GM23338 (cell line): ENCODE data around the gene PARD3. TPM values are rescaled to one million over a fixed set of nuclear protein-coding genes. Genes with fewer than 3 reads are reported as not detected.

ENCODE experiments used
- ATAC-seq: fragments of 200-7000 bp; cut with Tn5 transposase; 3 replicates; pipeline ENCODE4 v1.9.1; 2020
- DNase-seq: peaks from one replicate; pipeline ENCODE4 v3.0.0-alpha.2; 2015; ENCODE audit warnings: low spot score
- H2AFZ ChIP-seq: fragments of 200-600 bp; sonication (generic); 2 replicates; pipeline ENCODE4 v1.8.0; 2016; ENCODE audit warnings: antibody characterized with exemption, mild to moderate bottlenecking, moderate library complexity
- H3F3A ChIP-seq: fragments of 200-600 bp; sonication (generic); replicated peaks from 2 replicates; pipeline ENCODE4 v1.8.0; 2017; ENCODE audit warnings: antibody characterized with exemption, mixed run types, low read depth
- H3K27ac ChIP-seq: fragments of 200-600 bp; sonication (generic); 2 replicates; pipeline ENCODE4 v1.6.1; 2016; ENCODE audit warnings: low read depth
- H3K27me3 ChIP-seq: fragments of 200-600 bp; sonication (generic); 2 replicates; pipeline ENCODE4 v1.8.0; 2016; ENCODE audit warnings: mild to moderate bottlenecking, mixed run types, moderate library complexity; ENCODE audit not compliant: insufficient read depth
- H3K36me3 ChIP-seq: fragments of 200-600 bp; sonication (generic); 2 replicates; pipeline ENCODE4 v1.8.0; 2016; ENCODE audit warnings: mild to moderate bottlenecking; ENCODE audit not compliant: insufficient read depth
- H3K4me1 ChIP-seq: fragments of 200-600 bp; sonication (generic); 2 replicates; pipeline ENCODE4 v1.8.0; 2016; ENCODE audit warnings: mild to moderate bottlenecking, moderate library complexity; ENCODE audit not compliant: insufficient read depth
- H3K4me2 ChIP-seq: fragments of 200-600 bp; sonication (generic); 2 replicates; pipeline ENCODE4 v1.7.1; 2017; ENCODE audit warnings: mixed run types
- H3K4me3 ChIP-seq: fragments of 200-600 bp; sonication (generic); 2 replicates; pipeline ENCODE4 v1.6.1; 2016; ENCODE audit warnings: mixed run types
- H3K79me2 ChIP-seq: fragments of 200-600 bp; sonication (generic); replicated peaks from 2 replicates; pipeline ENCODE4 v1.8.0; 2017; ENCODE audit warnings: mild to moderate bottlenecking; ENCODE audit not compliant: insufficient read depth
- H3K9me2 ChIP-seq: fragments of 200-600 bp; sonication (generic); 2 replicates; pipeline ENCODE4 v1.8.0; 2017; ENCODE audit not compliant: insufficient read depth
- H4K20me1 ChIP-seq: fragments of 200-600 bp; sonication (generic); replicated peaks from 2 replicates; pipeline ENCODE4 v1.8.0; 2017; ENCODE audit warnings: mild to moderate bottlenecking; ENCODE audit not compliant: insufficient read depth
- H3K27ac Mint-ChIP-seq: 2 replicates; pipeline ENCODE4 v1.8.0; 2020; ENCODE audit warnings: inconsistent platforms, mild to moderate bottlenecking, moderate library complexity, mixed read lengths
- H3K27me3 Mint-ChIP-seq: 3 replicates; pipeline ENCODE4 v1.8.0; 2022; ENCODE audit warnings: low read depth, mild to moderate bottlenecking, moderate library complexity, mixed read lengths, inconsistent platforms; ENCODE audit not compliant: insufficient read depth, poor library complexity
- H3K36me3 Mint-ChIP-seq: 3 replicates; pipeline ENCODE4 v1.8.0; 2021; ENCODE audit warnings: low read depth, mild to moderate bottlenecking, inconsistent platforms, moderate library complexity, mixed read lengths
- H3K4me1 Mint-ChIP-seq: 3 replicates; pipeline ENCODE4 v1.8.0; 2020; ENCODE audit warnings: mild to moderate bottlenecking, inconsistent platforms, mixed read lengths
- H3K4me3 Mint-ChIP-seq: 3 replicates; pipeline ENCODE4 v1.8.0; 2021; ENCODE audit warnings: moderate library complexity, mild to moderate bottlenecking, inconsistent platforms, mixed read lengths
- H3K9me3 Mint-ChIP-seq: 3 replicates; pipeline ENCODE4 v1.8.0; 2020; ENCODE audit warnings: moderate library complexity, mild to moderate bottlenecking, inconsistent platforms, mixed read lengths
- CREB1 ChIP-seq: fragments of 250-450 bp; sonication (Bioruptor Pico); IDR thresholded peaks from 2 replicates; pipeline ENCODE4 v1.5.0; 2020; ENCODE audit warnings: low read depth, mild to moderate bottlenecking, moderate library complexity
- CTCF ChIP-seq, 2 experiments: fragments of 200-600 bp in 1 of 2; sonication (generic) in 1 of 2; conservative IDR thresholded peaks; 2 replicates each; pipeline versions ENCODE4 v1.5.1 to v1.6.1; 2016 to 2017; ENCODE audit warnings: antibody characterized with exemption in 2 of 2, low read depth in 2 of 2, mild to moderate bottlenecking in 2 of 2, moderate library complexity in 1 of 2
- EZH2 ChIP-seq: fragments of 200-600 bp; sonication (generic); IDR thresholded peaks from one replicate; pipeline ENCODE4 v1.8.0; 2017; ENCODE audit warnings: antibody characterized with exemption, mild to moderate bottlenecking, low read depth; ENCODE audit not compliant: unreplicated experiment
- EZH2phosphoT487 ChIP-seq: fragments of 200-600 bp; sonication (generic); IDR thresholded peaks from one replicate; pipeline ENCODE4 v1.8.1; 2018; ENCODE audit warnings: antibody characterized with exemption; ENCODE audit not compliant: unreplicated experiment
- JUNB ChIP-seq: IDR thresholded peaks from one replicate; pipeline ENCODE4 v1.6.1; 2016; ENCODE audit warnings: antibody characterized with exemption; ENCODE audit not compliant: unreplicated experiment
- NANOG ChIP-seq: IDR thresholded peaks from 2 replicates; pipeline ENCODE4 v1.6.1; 2016; ENCODE audit warnings: antibody characterized with exemption, borderline replicate concordance
- POLR2AphosphoS5 ChIP-seq: IDR thresholded peaks from 2 replicates; pipeline ENCODE4 v1.6.1; 2016; ENCODE audit warnings: antibody characterized with exemption, low read depth
- STAT1 ChIP-seq: IDR thresholded peaks from one replicate; pipeline ENCODE4 v1.6.1; 2016; ENCODE audit warnings: antibody characterized with exemption; ENCODE audit not compliant: unreplicated experiment
- ZNF114 ChIP-seq: fragments of 250-450 bp; sonication (Bioruptor Pico); IDR thresholded peaks from 2 replicates; pipeline ENCODE4 v1.5.0; 2020; ENCODE audit warnings: mild to moderate bottlenecking, moderate library complexity
- ZNF331 ChIP-seq: fragments of 250-450 bp; sonication (Bioruptor Pico); IDR thresholded peaks from 2 replicates; pipeline ENCODE4 v1.5.0; 2020; ENCODE audit warnings: low read depth, mild to moderate bottlenecking, moderate library complexity
- polyA plus RNA-seq: library from polyadenylated mRNA; unstranded; fragments of >200 nt; fragmentation: Nextera tagmentation; extraction: Ambion mirVana; gene quantifications from 2 replicates; pipeline ENCODE4 v1.2.1, GENCODE V29; 2016
- total RNA-seq: library from RNA; depleted of rRNA; stranded (reverse); fragments of >200 nt; shearing (Covaris generic); gene quantifications from 2 replicates; pipeline ENCODE4 v1.2.3, GENCODE V29; 2014
- TF ChIP-seq, protein P1 (sequence below): fragments of 250-450 bp; sonication (Bioruptor Pico); IDR thresholded peaks from 2 replicates; pipeline ENCODE4 v1.5.0; 2020; ENCODE audit warnings: mild to moderate bottlenecking, moderate library complexity
- TF ChIP-seq, protein P2 (sequence below): IDR thresholded peaks from one replicate; pipeline ENCODE4 v1.6.1; 2018; ENCODE audit warnings: antibody characterized with exemption; ENCODE audit not compliant: unreplicated experiment
- TF ChIP-seq, protein P3 (sequence below): IDR thresholded peaks from 2 replicates; pipeline ENCODE4 v1.6.1; 2016; ENCODE audit warnings: antibody characterized with exemption

Gene PARD3
- total and polyA plus RNA-seq, 2 experiments from 2014 or later: 30.2 to 51.4 TPM

GRCh38 chr10:34181553-34182300, 633.4 kb downstream of the PARD3 start:
- Mint-ChIP-seq H3K9me3 (no peaks in the 10 kb centered on the region), H3K36me3 (no peaks in the 10 kb centered on the region), H3K4me3 (no peak overlapping the region), H3K4me1 (peaks cover 84% of the 10 kb centered on the region), H3K27ac (no peak overlapping the region), H3K27me3 (peaks cover 8% of the 10 kb centered on the region)
- H3K79me2 ChIP-seq: no peaks in the 10 kb centered on the region
- H3F3A ChIP-seq: 0 out of 2 replicates have a peak, but pooled peaks cover 7% of the 10 kb centered on the region
- no peak for TF ChIP-seq ZNF331 (CRISPR knock-in tag)
- no peak for TF ChIP-seq CTCF (conservative IDR thresholded peaks at IDR 0.05; ENCODE audit: low read depth in 2 of 2)
- TF ChIP-seq EZH2phosphoT487: no peak
- TF ChIP-seq, protein P1, sequence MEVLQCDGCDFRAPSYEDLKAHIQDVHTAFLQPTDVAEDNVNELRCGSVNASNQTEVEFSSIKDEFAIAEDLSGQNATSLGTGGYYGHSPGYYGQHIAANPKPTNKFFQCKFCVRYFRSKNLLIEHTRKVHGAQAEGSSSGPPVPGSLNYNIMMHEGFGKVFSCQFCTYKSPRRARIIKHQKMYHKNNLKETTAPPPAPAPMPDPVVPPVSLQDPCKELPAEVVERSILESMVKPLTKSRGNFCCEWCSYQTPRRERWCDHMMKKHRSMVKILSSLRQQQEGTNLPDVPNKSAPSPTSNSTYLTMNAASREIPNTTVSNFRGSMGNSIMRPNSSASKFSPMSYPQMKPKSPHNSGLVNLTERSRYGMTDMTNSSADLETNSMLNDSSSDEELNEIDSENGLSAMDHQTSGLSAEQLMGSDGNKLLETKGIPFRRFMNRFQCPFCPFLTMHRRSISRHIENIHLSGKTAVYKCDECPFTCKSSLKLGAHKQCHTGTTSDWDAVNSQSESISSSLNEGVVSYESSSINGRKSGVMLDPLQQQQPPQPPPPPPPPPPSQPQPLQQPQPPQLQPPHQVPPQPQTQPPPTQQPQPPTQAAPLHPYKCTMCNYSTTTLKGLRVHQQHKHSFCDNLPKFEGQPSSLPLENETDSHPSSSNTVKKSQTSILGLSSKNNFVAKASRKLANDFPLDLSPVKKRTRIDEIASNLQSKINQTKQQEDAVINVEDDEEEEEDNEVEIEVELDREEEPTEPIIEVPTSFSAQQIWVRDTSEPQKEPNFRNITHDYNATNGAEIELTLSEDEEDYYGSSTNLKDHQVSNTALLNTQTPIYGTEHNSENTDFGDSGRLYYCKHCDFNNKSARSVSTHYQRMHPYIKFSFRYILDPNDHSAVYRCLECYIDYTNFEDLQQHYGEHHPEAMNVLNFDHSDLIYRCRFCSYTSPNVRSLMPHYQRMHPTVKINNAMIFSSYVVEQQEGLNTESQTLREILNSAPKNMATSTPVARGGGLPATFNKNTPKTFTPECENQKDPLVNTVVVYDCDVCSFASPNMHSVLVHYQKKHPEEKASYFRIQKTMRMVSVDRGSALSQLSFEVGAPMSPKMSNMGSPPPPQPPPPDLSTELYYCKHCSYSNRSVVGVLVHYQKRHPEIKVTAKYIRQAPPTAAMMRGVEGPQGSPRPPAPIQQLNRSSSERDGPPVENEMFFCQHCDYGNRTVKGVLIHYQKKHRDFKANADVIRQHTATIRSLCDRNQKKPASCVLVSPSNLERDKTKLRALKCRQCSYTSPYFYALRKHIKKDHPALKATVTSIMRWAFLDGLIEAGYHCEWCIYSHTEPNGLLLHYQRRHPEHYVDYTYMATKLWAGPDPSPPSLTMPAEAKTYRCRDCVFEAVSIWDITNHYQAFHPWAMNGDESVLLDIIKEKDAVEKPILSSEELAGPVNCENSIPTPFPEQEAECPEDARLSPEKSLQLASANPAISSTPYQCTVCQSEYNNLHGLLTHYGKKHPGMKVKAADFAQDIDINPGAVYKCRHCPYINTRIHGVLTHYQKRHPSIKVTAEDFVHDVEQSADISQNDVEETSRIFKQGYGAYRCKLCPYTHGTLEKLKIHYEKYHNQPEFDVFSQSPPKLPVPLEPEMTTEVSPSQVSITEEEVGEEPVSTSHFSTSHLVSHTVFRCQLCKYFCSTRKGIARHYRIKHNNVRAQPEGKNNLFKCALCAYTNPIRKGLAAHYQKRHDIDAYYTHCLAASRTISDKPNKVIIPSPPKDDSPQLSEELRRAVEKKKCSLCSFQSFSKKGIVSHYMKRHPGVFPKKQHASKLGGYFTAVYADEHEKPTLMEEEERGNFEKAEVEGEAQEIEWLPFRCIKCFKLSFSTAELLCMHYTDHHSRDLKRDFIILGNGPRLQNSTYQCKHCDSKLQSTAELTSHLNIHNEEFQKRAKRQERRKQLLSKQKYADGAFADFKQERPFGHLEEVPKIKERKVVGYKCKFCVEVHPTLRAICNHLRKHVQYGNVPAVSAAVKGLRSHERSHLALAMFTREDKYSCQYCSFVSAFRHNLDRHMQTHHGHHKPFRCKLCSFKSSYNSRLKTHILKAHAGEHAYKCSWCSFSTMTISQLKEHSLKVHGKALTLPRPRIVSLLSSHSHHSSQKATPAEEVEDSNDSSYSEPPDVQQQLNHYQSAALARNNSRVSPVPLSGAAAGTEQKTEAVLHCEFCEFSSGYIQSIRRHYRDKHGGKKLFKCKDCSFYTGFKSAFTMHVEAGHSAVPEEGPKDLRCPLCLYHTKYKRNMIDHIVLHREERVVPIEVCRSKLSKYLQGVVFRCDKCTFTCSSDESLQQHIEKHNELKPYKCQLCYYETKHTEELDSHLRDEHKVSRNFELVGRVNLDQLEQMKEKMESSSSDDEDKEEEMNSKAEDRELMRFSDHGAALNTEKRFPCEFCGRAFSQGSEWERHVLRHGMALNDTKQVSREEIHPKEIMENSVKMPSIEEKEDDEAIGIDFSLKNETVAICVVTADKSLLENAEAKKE (CRISPR knock-in tag): no peak
- TF ChIP-seq NANOG: no peak
- TF ChIP-seq, protein P2, sequence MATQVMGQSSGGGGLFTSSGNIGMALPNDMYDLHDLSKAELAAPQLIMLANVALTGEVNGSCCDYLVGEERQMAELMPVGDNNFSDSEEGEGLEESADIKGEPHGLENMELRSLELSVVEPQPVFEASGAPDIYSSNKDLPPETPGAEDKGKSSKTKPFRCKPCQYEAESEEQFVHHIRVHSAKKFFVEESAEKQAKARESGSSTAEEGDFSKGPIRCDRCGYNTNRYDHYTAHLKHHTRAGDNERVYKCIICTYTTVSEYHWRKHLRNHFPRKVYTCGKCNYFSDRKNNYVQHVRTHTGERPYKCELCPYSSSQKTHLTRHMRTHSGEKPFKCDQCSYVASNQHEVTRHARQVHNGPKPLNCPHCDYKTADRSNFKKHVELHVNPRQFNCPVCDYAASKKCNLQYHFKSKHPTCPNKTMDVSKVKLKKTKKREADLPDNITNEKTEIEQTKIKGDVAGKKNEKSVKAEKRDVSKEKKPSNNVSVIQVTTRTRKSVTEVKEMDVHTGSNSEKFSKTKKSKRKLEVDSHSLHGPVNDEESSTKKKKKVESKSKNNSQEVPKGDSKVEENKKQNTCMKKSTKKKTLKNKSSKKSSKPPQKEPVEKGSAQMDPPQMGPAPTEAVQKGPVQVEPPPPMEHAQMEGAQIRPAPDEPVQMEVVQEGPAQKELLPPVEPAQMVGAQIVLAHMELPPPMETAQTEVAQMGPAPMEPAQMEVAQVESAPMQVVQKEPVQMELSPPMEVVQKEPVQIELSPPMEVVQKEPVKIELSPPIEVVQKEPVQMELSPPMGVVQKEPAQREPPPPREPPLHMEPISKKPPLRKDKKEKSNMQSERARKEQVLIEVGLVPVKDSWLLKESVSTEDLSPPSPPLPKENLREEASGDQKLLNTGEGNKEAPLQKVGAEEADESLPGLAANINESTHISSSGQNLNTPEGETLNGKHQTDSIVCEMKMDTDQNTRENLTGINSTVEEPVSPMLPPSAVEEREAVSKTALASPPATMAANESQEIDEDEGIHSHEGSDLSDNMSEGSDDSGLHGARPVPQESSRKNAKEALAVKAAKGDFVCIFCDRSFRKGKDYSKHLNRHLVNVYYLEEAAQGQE: no peak
- TF ChIP-seq CREB1: no peak
- TF ChIP-seq JUNB: no peak
- TF ChIP-seq, protein P3, sequence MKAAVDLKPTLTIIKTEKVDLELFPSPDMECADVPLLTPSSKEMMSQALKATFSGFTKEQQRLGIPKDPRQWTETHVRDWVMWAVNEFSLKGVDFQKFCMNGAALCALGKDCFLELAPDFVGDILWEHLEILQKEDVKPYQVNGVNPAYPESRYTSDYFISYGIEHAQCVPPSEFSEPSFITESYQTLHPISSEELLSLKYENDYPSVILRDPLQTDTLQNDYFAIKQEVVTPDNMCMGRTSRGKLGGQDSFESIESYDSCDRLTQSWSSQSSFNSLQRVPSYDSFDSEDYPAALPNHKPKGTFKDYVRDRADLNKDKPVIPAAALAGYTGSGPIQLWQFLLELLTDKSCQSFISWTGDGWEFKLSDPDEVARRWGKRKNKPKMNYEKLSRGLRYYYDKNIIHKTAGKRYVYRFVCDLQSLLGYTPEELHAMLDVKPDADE: no peak
- no peak for TF ChIP-seq POLR2AphosphoS5
- no peak for TF ChIP-seq ZNF114 (CRISPR knock-in tag)
- TF ChIP-seq EZH2: no peak
- TF ChIP-seq STAT1: no peak
- H3K4me1 ChIP-seq: peaks cover 91% of the 10 kb centered on the region
- DNase-seq (peak; percentile 31), ATAC-seq (no peak)
- 0 out of 2 replicates have a peak overlapping the region, but pooled peaks have one; percentile 17 for H3K4me2 ChIP-seq
- no peak overlapping the region for H2AFZ ChIP-seq
- no peak overlapping the region for H3K4me3 ChIP-seq
- no peaks in the 10 kb centered on the region for H3K9me2 ChIP-seq
- no peak overlapping the region for H3K27ac ChIP-seq
- no peaks in the 10 kb centered on the region for H4K20me1 ChIP-seq
- H3K36me3 ChIP-seq: no peaks in the 10 kb centered on the region
- no peaks in the 10 kb centered on the region for H3K27me3 ChIP-seq
